SH-SY5Y (cell line): ENCODE measurements around the gene PPT2.

Source experiments
- GATA2 ChIP-seq: IDR thresholded peaks from 2 replicates; pipeline ENCODE4 v1.6.1; 2011; ENCODE audit warnings: mild to moderate bottlenecking, low read depth, low read length
- GATA3 ChIP-seq: IDR thresholded peaks from 2 replicates; pipeline ENCODE4 v1.6.1; 2011; ENCODE audit warnings: low read depth, mild to moderate bottlenecking, low read length, moderate library complexity

- no peak for TF ChIP-seq GATA3
- TF ChIP-seq GATA2, result no peak
Measured at GRCh38 chr6:32117461-32117860, 36.5 kb upstream of the PPT2 start.
